HEK293T (cell line): Measurements from ENCODE around the gene NUDT4.

ENCODE experiments used
- CTCF ChIA-PET: fragments of 350-600 bp; formaldehyde crosslinking; extraction: SDS; loops from one replicate; lab custom pipeline; 2021; ENCODE audit warnings: antibody characterized with exemption, inconsistent platforms; lab: Yijun Ruan, JAX
- POLR2A ChIA-PET: fragments of 350-600 bp; formaldehyde crosslinking; extraction: SDS; loops from one replicate; lab custom pipeline; 2020; ENCODE audit warnings: antibody characterized with exemption, inconsistent platforms; lab: Yijun Ruan, JAX
- DNase-seq: peaks from one replicate; pipeline ENCODE4 v3.0.0; 2012; ENCODE audit warnings: mixed read lengths; ENCODE audit errors: extremely low spot score
- ARNT ChIP-seq: fragments of 450-650 bp; IDR thresholded peaks from 2 replicates; pipeline ENCODE4 v1.6.1; 2017; ENCODE audit warnings: mild to moderate bottlenecking
- BHLHE40 ChIP-seq: fragments of 450-650 bp; IDR thresholded peaks from 2 replicates; pipeline ENCODE4 v1.6.1; 2016; ENCODE audit warnings: mild to moderate bottlenecking, moderate library complexity, borderline replicate concordance
- CTBP1 ChIP-seq: fragments of 450-650 bp; IDR thresholded peaks from 2 replicates; pipeline ENCODE4 v1.6.1; 2016; ENCODE audit warnings: borderline replicate concordance
- ELF4 ChIP-seq: fragments of 450-650 bp; IDR thresholded peaks from 2 replicates; pipeline ENCODE4 v1.6.1; 2017; ENCODE audit warnings: antibody characterized with exemption
- FOXA1 ChIP-seq: fragments of 450-650 bp; IDR thresholded peaks from 2 replicates; pipeline ENCODE4 v1.6.1; 2016; ENCODE audit warnings: mild to moderate bottlenecking
- FOXK2 ChIP-seq: fragments of 450-650 bp; IDR thresholded peaks from 2 replicates; pipeline ENCODE4 v1.6.1; 2016; ENCODE audit warnings: mild to moderate bottlenecking
- FOXM1 ChIP-seq: fragments of 450-650 bp; IDR thresholded peaks from 2 replicates; pipeline ENCODE4 v1.6.1; 2017; ENCODE audit warnings: mild to moderate bottlenecking, borderline replicate concordance
- HDGF ChIP-seq: fragments of 450-650 bp; IDR thresholded peaks from 2 replicates; pipeline ENCODE4 v1.6.1; 2017; ENCODE audit warnings: antibody characterized with exemption, borderline replicate concordance
- L3MBTL2 ChIP-seq: fragments of 450-650 bp; conservative IDR thresholded peaks from 2 replicates; pipeline ENCODE4 v1.6.1; 2016; ENCODE audit warnings: mild to moderate bottlenecking
- LEF1 ChIP-seq: fragments of 450-650 bp; IDR thresholded peaks from 2 replicates; pipeline ENCODE4 v1.6.1; 2017; ENCODE audit warnings: mild to moderate bottlenecking, borderline replicate concordance
- NFRKB ChIP-seq: fragments of 450-650 bp; IDR thresholded peaks from 2 replicates; pipeline ENCODE4 v1.6.1; 2016; ENCODE audit warnings: mild to moderate bottlenecking, moderate library complexity
- PKNOX1 ChIP-seq: fragments of 450-650 bp; IDR thresholded peaks from 2 replicates; pipeline ENCODE4 v1.6.1; 2016
- SP1 ChIP-seq: fragments of 450-650 bp; IDR thresholded peaks from 2 replicates; pipeline ENCODE4 v1.6.1; 2017
- SUZ12 ChIP-seq: fragments of 450-650 bp; IDR thresholded peaks from 2 replicates; pipeline ENCODE4 v1.6.1; 2016; ENCODE audit warnings: mild to moderate bottlenecking
- TARDBP ChIP-seq: fragments of 450-650 bp; IDR thresholded peaks from 2 replicates; pipeline ENCODE4 v1.6.1; 2016
- ZNF384 ChIP-seq: fragments of 450-650 bp; IDR thresholded peaks from 2 replicates; pipeline ENCODE4 v1.6.1; 2016

NUDT4 gene

DNA sequence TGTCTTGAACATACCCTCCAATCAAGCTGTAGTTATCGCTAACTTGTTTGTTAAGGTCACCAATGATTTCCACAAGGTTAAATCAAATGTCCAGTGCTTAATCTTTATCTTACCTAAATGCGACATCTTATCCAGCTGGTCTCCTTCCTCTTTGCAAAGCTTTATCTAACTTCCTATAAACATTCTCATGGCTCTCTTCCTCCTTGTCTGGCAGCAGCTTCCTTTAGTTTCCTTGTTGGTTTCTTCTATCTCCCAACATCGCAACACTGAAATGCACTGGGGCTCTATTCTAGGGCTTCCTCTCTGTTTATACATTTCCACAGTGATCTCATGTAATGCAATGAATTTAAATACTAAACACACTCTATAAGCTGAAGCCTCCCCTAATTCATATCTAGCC, 35.3 kb downstream of the NUDT4 start:
- ChIA-PET CTCF (no interaction called here), POLR2A (no interaction called here)
- no peak for DNase-seq
- no peak for TF ChIP-seq SUZ12
- no peak for TF ChIP-seq L3MBTL2
- TF ChIP-seq SP1: no peak
- no peak for TF ChIP-seq PKNOX1
- no peak for TF ChIP-seq CTBP1
- TF ChIP-seq ELF4: no peak
- no peak for TF ChIP-seq FOXA1
- no peak for TF ChIP-seq HDGF
- no peak for TF ChIP-seq ZNF384
- no peak for TF ChIP-seq NFRKB
- no peak for TF ChIP-seq TARDBP
- TF ChIP-seq BHLHE40: no peak
- no peak for TF ChIP-seq FOXM1
- TF ChIP-seq ARNT: no peak
- TF ChIP-seq FOXK2: no peak
- no peak for TF ChIP-seq LEF1

- ChIA-PET CTCF (interaction anchor here (0.6 kb wide), 1 partner anchor 428 kb away, joined by 3 read pairs; no protein-coding TSS in a partner anchor), POLR2A (no interaction called here)
- no peak for DNase-seq
- no peak for TF ChIP-seq TARDBP
- no peak for TF ChIP-seq FOXA1
- no peak for TF ChIP-seq NFRKB
- no peak for TF ChIP-seq HDGF
- TF ChIP-seq CTBP1: no peak
- TF ChIP-seq SP1: no peak
- no peak for TF ChIP-seq FOXK2
- TF ChIP-seq FOXM1: no peak
- no peak for TF ChIP-seq PKNOX1
- TF ChIP-seq LEF1: no peak
- TF ChIP-seq ZNF384: no peak
Measured at GRCh38 chr12:93415723-93416464, 38.2 kb downstream of the NUDT4 start.

GRCh38 chr12:93417967-93418480, 40.3 kb downstream of the NUDT4 start:
- ChIA-PET CTCF (interaction anchor here (0.7 kb wide), 1 partner anchor 12 kb away, joined by 5 read pairs; no protein-coding TSS in a partner anchor), POLR2A (no interaction called here)
- no peak for DNase-seq

GRCh38 chr12:93419388-93420034, 41.8 kb downstream of the NUDT4 start:
- peak; percentile 19 for DNase-seq
- TF ChIP-seq BHLHE40 (no peak), ZNF384 (peak; percentile 80; the same call in 1 of the 2 replicates), SUZ12 (no peak), SP1 (no peak), FOXM1 (no peak)
- CTCF ChIA-PET: interaction anchor here (0.6 to 1.9 kb wide), 19 partner anchors 8 to 1354 kb away, joined by 3 to 8 read pairs (median 4); no protein-coding TSS in a partner anchor
- POLR2A ChIA-PET: interaction anchor here (1.9 kb wide), 1 partner anchor 23 kb away, joined by 7 read pairs; the partner anchor contains the start of gene UBE2N

More at GRCh38 chr12:93417967-93418480, 40.3 kb downstream of the NUDT4 start:
- no peak for TF ChIP-seq FOXM1
- TF ChIP-seq FOXK2: no peak
- no peak for TF ChIP-seq HDGF
- no peak for TF ChIP-seq ARNT
- no peak for TF ChIP-seq ZNF384
- no peak for TF ChIP-seq PKNOX1

- POLR2A ChIA-PET: interaction anchor here (1.2 kb wide), 1 partner anchor 13 kb away, joined by 4 read pairs; no protein-coding TSS in a partner anchor
- CTCF ChIA-PET: no interaction called here
- DNase-seq: no peak
- TF ChIP-seq FOXK2 (no peak), ZNF384 (no peak), CTBP1 (no peak)
Measured at GRCh38 chr12:93422050-93422449, 44.3 kb downstream of the NUDT4 start.

DNA sequence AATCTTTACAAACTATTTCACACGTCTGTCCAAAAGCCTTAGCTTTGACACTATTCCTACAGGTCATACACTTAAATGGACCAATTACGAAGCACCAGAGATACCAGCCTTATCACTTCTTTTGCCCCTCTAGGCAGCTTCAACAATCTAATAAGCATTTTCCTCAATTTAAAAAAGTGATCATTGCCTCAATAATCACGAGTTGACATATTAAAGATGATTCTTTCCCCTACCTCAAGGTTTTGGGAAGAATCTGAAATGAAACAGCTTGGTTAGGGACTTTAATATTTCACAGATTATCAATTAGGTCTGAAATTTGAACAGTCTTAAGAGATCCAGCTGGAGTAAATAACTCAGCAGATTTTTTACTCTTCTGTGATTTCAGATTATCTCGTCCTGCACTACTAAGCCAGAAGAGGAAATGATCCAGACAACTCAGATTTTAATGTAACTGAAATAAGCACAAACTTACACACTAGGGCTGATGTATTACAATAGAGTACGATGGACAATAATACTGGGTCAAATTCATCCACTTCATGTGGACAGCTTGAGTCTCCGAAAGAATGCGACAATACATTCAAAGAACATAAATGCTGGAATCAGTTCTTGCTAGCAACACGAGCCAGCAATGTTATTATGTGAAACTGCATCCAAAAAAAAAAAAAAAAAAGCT, 48.1 kb downstream of the NUDT4 start:
- TF ChIP-seq ARNT (no peak), TARDBP (no peak), SUZ12 (no peak), PKNOX1 (no peak), CTBP1 (no peak), SP1 (no peak), ELF4 (no peak), NFRKB (no peak), ZNF384 (no peak), FOXK2 (no peak), BHLHE40 (no peak), FOXA1 (no peak), LEF1 (no peak), L3MBTL2 (no peak), HDGF (no peak), FOXM1 (no peak)
- ChIA-PET CTCF (interaction anchor here (0.5 to 0.6 kb wide), 3 partner anchors 13 to 532 kb away, joined by 3 to 6 read pairs (median 5); no protein-coding TSS in a partner anchor), POLR2A (interaction anchor here (1.0 kb wide), 1 partner anchor 16 kb away, joined by 3 read pairs; the partner anchor contains the start of gene UBE2N)
- no peak for DNase-seq
